Measurements from ENCODE around the gene MAST3.

- TF ChIP-seq, protein P1, sequence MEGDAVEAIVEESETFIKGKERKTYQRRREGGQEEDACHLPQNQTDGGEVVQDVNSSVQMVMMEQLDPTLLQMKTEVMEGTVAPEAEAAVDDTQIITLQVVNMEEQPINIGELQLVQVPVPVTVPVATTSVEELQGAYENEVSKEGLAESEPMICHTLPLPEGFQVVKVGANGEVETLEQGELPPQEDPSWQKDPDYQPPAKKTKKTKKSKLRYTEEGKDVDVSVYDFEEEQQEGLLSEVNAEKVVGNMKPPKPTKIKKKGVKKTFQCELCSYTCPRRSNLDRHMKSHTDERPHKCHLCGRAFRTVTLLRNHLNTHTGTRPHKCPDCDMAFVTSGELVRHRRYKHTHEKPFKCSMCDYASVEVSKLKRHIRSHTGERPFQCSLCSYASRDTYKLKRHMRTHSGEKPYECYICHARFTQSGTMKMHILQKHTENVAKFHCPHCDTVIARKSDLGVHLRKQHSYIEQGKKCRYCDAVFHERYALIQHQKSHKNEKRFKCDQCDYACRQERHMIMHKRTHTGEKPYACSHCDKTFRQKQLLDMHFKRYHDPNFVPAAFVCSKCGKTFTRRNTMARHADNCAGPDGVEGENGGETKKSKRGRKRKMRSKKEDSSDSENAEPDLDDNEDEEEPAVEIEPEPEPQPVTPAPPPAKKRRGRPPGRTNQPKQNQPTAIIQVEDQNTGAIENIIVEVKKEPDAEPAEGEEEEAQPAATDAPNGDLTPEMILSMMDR (IDR thresholded peaks at IDR 0.05; ENCODE audit: poor library complexity, severe bottlenecking) = no peak
- no peak for TF ChIP-seq EZH2 (IDR thresholded peaks at IDR 0.05; ENCODE audit: borderline replicate concordance, insufficient read depth, low read length, poor library complexity, severe bottlenecking)
- no peak for TF ChIP-seq REST (IDR thresholded peaks at IDR 0.05; ENCODE audit: borderline replicate concordance)
- no peak for TF ChIP-seq EP300 (conservative IDR thresholded peaks at IDR 0.05; ENCODE audit: poor library complexity, severe bottlenecking)
- no peak for TF ChIP-seq TAF1 (IDR thresholded peaks at IDR 0.05; ENCODE audit: low read depth)
- no peak for TF ChIP-seq POLR2AphosphoS5 (IDR thresholded peaks at IDR 0.05)
Measured at GRCh38 chr19:18113827-18114226, 16.2 kb downstream of the MAST3 start.
